Measurements from ENCODE around the gene TRHDE.

GRCh38 chr12:72269491-72269890 lies 2.7 kb upstream of the TRHDE start:
- TF ChIP-seq CTCF (IDR thresholded peaks at IDR 0.05) (no peak), POLR2A (IDR thresholded peaks at IDR 0.05) (no peak), POLR2AphosphoS5 (IDR thresholded peaks at IDR 0.05) (no peak)

All from prostate gland (tissue), 2 donors.